Measurements from ENCODE around the gene TNRC6C.

DNA sequence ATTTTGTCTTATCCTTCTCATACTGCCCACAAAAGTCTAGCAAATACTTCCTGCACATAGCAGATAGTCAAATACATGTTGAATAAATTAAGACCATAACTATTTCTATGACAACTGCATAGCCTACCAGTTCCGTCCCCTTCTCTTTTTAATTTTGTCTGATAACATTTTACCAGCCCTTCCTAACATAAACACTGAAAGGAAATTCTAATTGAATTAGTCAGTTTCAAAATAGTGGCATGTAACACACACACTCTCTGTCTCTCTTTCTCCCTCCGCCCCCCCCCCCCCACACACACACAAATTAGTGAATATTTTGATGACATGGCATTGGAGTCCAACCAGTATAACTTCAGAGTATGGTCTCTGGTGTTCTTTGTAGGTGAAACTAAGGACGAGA lies 41.8 kb downstream of the TNRC6C start:
- TF ChIP-seq, protein P1, sequence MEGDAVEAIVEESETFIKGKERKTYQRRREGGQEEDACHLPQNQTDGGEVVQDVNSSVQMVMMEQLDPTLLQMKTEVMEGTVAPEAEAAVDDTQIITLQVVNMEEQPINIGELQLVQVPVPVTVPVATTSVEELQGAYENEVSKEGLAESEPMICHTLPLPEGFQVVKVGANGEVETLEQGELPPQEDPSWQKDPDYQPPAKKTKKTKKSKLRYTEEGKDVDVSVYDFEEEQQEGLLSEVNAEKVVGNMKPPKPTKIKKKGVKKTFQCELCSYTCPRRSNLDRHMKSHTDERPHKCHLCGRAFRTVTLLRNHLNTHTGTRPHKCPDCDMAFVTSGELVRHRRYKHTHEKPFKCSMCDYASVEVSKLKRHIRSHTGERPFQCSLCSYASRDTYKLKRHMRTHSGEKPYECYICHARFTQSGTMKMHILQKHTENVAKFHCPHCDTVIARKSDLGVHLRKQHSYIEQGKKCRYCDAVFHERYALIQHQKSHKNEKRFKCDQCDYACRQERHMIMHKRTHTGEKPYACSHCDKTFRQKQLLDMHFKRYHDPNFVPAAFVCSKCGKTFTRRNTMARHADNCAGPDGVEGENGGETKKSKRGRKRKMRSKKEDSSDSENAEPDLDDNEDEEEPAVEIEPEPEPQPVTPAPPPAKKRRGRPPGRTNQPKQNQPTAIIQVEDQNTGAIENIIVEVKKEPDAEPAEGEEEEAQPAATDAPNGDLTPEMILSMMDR (IDR thresholded peaks at IDR 0.05) = no peak
- no peak for TF ChIP-seq POLR2A (IDR thresholded peaks at IDR 0.05)
